Upper lobe of left lung (tissue), 4 donors: ENCODE measurements around the gene GORASP1.

Experiments used
- POLR2A ChIP-seq, 4 donors: fragments of 450-650 bp; IDR thresholded peaks; one replicate each; pipeline ENCODE4 v1.5.1; 2016 to 2017; ENCODE audit warnings: antibody characterized with exemption in 4 of 4, mild to moderate bottlenecking in 2 of 4
- POLR2AphosphoS5 ChIP-seq, 2 donors: sonication (generic); formaldehyde crosslinking; IDR thresholded peaks; one replicate each; pipeline ENCODE4 v1.5.1; 2017; ENCODE audit warnings: antibody characterized with exemption in 2 of 2
- TF ChIP-seq, protein P1 (sequence below), 6 experiments: fragments of 450-650 bp in 4 of 6; fragments of 200-600 bp in 2 of 6; sonication (generic) in 2 of 6; IDR thresholded peaks; one replicate each; pipeline ENCODE4 v1.5.1; 2016 to 2019; ENCODE audit warnings: antibody characterized with exemption in 6 of 6

DNA sequence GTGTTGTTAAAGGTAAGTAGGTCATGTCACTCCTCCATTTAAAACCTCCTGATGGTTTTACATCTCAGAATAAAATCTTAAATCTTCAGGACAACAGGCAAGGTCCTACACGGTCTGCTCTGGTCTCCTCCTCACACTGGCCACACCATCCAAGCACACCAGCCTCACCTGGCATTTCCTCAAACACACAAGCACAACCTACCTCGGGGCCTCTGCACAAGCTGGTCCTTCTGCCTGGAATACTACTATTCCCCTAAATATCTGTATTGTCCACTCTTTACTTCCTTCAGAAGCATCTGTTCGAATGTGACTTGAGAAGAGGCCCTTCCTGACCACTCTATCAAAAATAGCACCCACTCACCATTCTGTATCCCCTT is 1.8 kb downstream of the GORASP1 start:
- TF ChIP-seq, protein P1, sequence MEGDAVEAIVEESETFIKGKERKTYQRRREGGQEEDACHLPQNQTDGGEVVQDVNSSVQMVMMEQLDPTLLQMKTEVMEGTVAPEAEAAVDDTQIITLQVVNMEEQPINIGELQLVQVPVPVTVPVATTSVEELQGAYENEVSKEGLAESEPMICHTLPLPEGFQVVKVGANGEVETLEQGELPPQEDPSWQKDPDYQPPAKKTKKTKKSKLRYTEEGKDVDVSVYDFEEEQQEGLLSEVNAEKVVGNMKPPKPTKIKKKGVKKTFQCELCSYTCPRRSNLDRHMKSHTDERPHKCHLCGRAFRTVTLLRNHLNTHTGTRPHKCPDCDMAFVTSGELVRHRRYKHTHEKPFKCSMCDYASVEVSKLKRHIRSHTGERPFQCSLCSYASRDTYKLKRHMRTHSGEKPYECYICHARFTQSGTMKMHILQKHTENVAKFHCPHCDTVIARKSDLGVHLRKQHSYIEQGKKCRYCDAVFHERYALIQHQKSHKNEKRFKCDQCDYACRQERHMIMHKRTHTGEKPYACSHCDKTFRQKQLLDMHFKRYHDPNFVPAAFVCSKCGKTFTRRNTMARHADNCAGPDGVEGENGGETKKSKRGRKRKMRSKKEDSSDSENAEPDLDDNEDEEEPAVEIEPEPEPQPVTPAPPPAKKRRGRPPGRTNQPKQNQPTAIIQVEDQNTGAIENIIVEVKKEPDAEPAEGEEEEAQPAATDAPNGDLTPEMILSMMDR (IDR thresholded peaks at IDR 0.05) = no peak
- TF ChIP-seq POLR2AphosphoS5 (IDR thresholded peaks at IDR 0.05) (no peak), POLR2A (IDR thresholded peaks at IDR 0.05) (no peak)
